HG03558 (cell line): ENCODE data around the gene TALDO1.
"Not testable (repeated sequence)": the region's sequence is repeated elsewhere in the genome, so short reads cannot be mapped to it uniquely, and the experiment has no call there.

Source experiments
- ATAC-seq: cut with Tn5 transposase; IDR thresholded peaks from one replicate; pipeline ENCODE4 v1.9.1; 2021; ENCODE audit warnings: moderate number of reproducible peaks; ENCODE audit not compliant: unreplicated experiment; ENCODE audit errors: extremely low read depth

Gene TALDO1

GRCh38 chr11:728901-729491 lies 18.3 kb upstream of the TALDO1 start:
- no peak for ATAC-seq

- no peak for ATAC-seq
Observed at GRCh38 chr11:729492-730074, 17.7 kb upstream of the TALDO1 start.

- no peak for ATAC-seq
Observed at GRCh38 chr11:733072-733471, 14.2 kb upstream of the TALDO1 start.

GRCh38 chr11:734541-734940 lies 12.7 kb upstream of the TALDO1 start:
- ATAC-seq: not testable (repeated sequence)

GRCh38 chr11:737366-737765 lies 9.9 kb upstream of the TALDO1 start:
- ATAC-seq: no peak

GRCh38 chr11:737899-738298 lies 9.4 kb upstream of the TALDO1 start:
- ATAC-seq: not testable (repeated sequence)

GRCh38 chr11:742156-742546 lies 5.1 kb upstream of the TALDO1 start:
- no peak for ATAC-seq

GRCh38 chr11:742571-743201 lies 4.6 kb upstream of the TALDO1 start:
- ATAC-seq: no peak

GRCh38 chr11:745428-745827 lies 1.8 kb upstream of the TALDO1 start:
- ATAC-seq: no peak

GRCh38 chr11:746289-747157 lies 741 bp upstream of the TALDO1 start:
- ATAC-seq: no peak

- no peak for ATAC-seq
Observed at GRCh38 chr11:748007-748359, 719 bp downstream of the TALDO1 start.

GRCh38 chr11:749731-750130 lies 2.5 kb downstream of the TALDO1 start:
- ATAC-seq: no peak

- ATAC-seq: no peak
Observed at GRCh38 chr11:760236-760635, 13.0 kb downstream of the TALDO1 start.

- no peak for ATAC-seq
Observed at GRCh38 chr11:761526-762108, 14.4 kb downstream of the TALDO1 start.

- no peak for ATAC-seq
Observed at GRCh38 chr11:762421-763072, 15.3 kb downstream of the TALDO1 start.

GRCh38 chr11:763073-763463 lies 15.8 kb downstream of the TALDO1 start:
- no peak for ATAC-seq

GRCh38 chr11:763549-764321 lies 16.5 kb downstream of the TALDO1 start:
- ATAC-seq: no peak

- ATAC-seq: no peak
Observed at GRCh38 chr11:764322-765024, 17.2 kb downstream of the TALDO1 start.
